HFFc6 (cell line): Measurements from ENCODE around the gene HOXB8. TPM values are rescaled to one million over a fixed set of nuclear protein-coding genes. Genes with fewer than 3 reads are reported as not detected.

Experiments used
- DNase-seq: peaks from one replicate; pipeline ENCODE4 v3.0.0-alpha.2; 2018
- H3K27ac Mint-ChIP-seq: 2 replicates; pipeline ENCODE4 v1.8.0; 2020; ENCODE audit warnings: mild to moderate bottlenecking, mixed read lengths
- H3K27me3 Mint-ChIP-seq: 2 replicates; pipeline ENCODE4 v1.8.0; 2021; ENCODE audit warnings: mild to moderate bottlenecking, moderate library complexity, mixed read lengths; ENCODE audit not compliant: insufficient read depth
- H3K36me3 Mint-ChIP-seq: 2 replicates; pipeline ENCODE4 v1.8.0; 2021; ENCODE audit warnings: low read depth, mixed read lengths
- H3K4me1 Mint-ChIP-seq: 2 replicates; pipeline ENCODE4 v1.8.0; 2020; ENCODE audit warnings: low read depth, mixed read lengths
- H3K4me3 Mint-ChIP-seq: 2 replicates; pipeline ENCODE4 v1.8.0; 2020; ENCODE audit warnings: mild to moderate bottlenecking, moderate library complexity, mixed read lengths
- H3K9me3 Mint-ChIP-seq: 2 replicates; pipeline ENCODE4 v1.8.0; 2020; ENCODE audit warnings: mild to moderate bottlenecking, mixed read lengths
- CTCF ChIP-seq: fragments of 200-600 bp; sonication (generic); IDR thresholded peaks from 2 replicates; pipeline ENCODE4 v1.5.0; 2021; ENCODE audit warnings: antibody characterized with exemption, mild to moderate bottlenecking
- total RNA-seq, 6 experiments: library from RNA; stranded (reverse); fragmentation: NEBNext Ultra II Directional; extraction: Animal tissue kit (Norgen Biotek cat#: 25700); gene quantifications; 2 replicates in 1 of 6; 3 replicates in 5 of 6; pipeline ENCODE4 v1.2.3, GENCODE V29; 2021

Gene HOXB8
- total RNA-seq, 6 experiments from 2014 or later = not detected

DNA sequence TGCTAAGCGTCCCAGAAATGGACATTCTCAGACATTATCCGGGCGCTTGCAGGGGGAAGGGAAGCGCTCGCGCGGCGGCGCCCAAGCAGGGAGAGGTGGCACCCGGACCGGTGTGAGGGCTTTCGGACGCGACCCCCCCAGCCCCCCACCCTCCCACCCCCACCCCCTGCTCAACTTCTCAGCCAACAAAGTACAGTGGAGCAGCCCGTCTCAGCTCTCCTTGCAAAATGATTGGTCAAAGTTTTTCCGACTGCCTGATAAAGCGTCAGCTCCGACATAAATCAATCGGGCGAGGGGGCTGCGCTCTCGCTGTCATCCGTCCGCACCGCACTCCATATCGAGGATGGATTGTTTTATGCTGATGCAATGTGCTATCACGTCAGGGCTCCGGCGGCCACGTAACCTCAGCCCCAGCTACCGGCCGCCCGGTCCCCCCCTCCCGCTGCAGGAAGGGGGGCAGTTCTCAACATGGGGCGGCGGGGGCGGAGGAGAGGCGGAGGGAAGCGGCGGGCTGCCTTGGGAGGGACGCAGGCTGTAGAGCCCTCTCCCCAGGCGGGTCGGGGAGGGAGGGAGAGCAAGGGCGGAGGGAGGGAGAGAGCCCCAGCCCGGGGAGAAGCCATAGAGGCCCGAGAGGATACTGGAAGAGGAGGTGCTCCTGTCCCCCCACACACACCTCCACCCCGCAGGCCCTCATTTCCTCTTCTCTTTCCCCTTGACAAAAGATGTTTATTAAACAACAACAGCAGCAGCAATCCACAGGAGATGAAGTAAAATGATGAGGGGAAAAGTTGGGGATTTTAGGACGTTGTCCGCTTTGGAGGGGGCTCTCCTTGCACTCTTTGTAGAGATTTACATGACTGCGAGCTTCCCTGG is 11.4 kb upstream of the HOXB8 start, which contains the start of gene HOXB9:
Gene HOXB9 (minus strand): TSS at position 114 of the 873 bp plus-strand sequence. CDS start 89 bp downstream, at position 25.
- Mint-ChIP-seq H3K27ac (no peak within 1 kb of the TSS), H3K36me3 (no peaks in the 10 kb centered on the region), H3K4me1 (no peaks in the 10 kb centered on the region), H3K4me3 (no peak within 1 kb of the TSS), H3K9me3 (no peaks in the 10 kb centered on the region), H3K27me3 (peaks cover 75% of the 10 kb centered on the region)
- no peak for DNase-seq
- TF ChIP-seq CTCF = no peak

DNA sequence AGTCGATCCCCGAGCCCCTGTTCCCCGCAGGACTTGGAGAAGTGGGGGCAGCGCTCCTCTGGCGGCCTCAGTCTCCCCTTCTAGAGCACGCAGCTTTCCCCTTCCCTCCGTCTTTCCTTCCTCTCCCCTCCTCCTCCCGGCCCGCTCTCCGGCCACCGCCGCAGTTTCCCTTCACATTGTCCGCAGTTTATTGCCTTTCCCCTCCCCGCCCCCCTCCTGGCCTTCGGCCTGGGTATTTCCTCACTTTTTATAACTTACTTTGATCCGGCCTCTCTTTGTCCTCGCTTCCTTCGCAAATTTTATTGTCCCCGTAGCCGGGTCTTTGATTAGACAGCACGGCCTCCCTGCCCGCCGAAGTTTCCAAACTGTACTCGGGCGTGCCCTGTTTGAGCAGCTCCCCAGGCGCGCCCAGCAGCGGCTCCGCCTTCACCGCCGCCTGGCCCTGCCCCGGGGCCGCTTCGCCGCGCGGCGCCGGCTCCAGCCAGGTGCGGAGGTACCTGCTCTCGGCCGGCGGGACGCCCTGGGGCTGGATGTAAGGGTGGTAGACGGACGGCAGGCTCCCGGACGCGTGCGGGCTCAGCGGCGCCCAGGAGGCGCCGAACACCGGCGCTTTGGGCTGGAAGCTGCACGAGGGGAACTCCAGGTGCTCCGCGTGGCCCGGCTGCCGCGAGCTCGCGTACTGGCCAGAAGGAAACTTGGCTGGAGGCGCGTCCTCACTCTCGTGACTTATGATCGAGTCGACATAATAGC is 10.6 kb upstream of the HOXB8 start:
- DNase-seq = no peak
- peaks cover 75% of the 10 kb centered on the region for H3K27me3 Mint-ChIP-seq
- TF ChIP-seq CTCF = no peak
- no peak overlapping the region for H3K27ac Mint-ChIP-seq
- H3K4me1 Mint-ChIP-seq = no peaks in the 10 kb centered on the region
- H3K4me3 Mint-ChIP-seq = no peak overlapping the region
- no peaks in the 10 kb centered on the region for H3K9me3 Mint-ChIP-seq
- no peaks in the 10 kb centered on the region for H3K36me3 Mint-ChIP-seq

GRCh38 chr17:48624544-48625494 is 9.7 kb upstream of the HOXB8 start:
- no peaks in the 10 kb centered on the region for H3K9me3 Mint-ChIP-seq
- no peaks in the 10 kb centered on the region for H3K36me3 Mint-ChIP-seq

DNA sequence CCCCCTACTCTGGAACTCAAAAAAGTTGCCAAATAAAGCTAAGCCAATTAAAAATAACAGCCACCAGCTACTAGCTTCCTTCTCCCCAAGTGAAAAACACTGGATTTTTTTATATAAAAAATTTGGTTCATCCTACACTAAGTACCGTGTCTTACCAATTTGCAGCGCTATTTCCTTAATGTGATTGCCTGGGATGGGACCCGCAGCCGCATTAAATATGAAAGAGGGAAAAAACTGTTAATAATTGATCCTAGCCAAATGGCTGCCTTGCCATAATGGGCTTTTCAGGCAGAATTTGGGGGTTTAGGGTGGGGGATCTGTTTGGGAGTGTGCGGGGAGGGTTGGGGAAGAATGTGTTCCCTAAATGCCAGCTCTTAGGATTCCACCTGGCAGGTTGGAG is 9.0 kb upstream of the HOXB8 start:
- peaks cover 78% of the 10 kb centered on the region for H3K27me3 Mint-ChIP-seq
- no peaks in the 10 kb centered on the region for H3K4me1 Mint-ChIP-seq
- H3K27ac Mint-ChIP-seq = no peak overlapping the region
- no peaks in the 10 kb centered on the region for H3K36me3 Mint-ChIP-seq
- H3K9me3 Mint-ChIP-seq = no peaks in the 10 kb centered on the region
- DNase-seq = no peak
- no peak overlapping the region for H3K4me3 Mint-ChIP-seq
- no peak for TF ChIP-seq CTCF

More at GRCh38 chr17:48624544-48625494, 9.7 kb upstream of the HOXB8 start:
- H3K27ac Mint-ChIP-seq = no peak overlapping the region
- no peaks in the 10 kb centered on the region for H3K4me1 Mint-ChIP-seq
- TF ChIP-seq CTCF = no peak
- peaks cover 78% of the 10 kb centered on the region for H3K27me3 Mint-ChIP-seq
- no peak for DNase-seq
- H3K4me3 Mint-ChIP-seq = no peak overlapping the region

DNA sequence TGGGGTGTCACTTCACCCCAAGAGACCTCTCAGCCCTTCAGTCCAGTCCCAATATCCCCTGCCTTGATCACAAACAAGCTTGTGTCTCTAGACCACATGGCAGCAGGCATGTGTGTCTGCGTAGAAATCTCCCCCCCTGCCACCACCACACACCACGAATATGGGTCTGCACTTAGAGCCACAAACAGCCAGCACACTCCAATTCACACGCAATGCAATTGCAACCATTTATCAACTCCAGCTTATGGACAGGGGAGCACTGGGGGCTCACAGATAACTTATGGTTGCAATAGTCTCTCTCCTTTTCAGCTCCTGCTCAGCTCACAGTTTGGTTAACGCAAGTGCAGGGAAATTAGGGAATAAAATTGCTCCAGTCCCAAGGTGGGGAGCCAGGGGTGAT is 8.5 kb upstream of the HOXB8 start:
- DNase-seq = no peak
- H3K27ac Mint-ChIP-seq = no peak overlapping the region
- H3K27me3 Mint-ChIP-seq = peaks cover 81% of the 10 kb centered on the region
- H3K9me3 Mint-ChIP-seq = no peaks in the 10 kb centered on the region
- no peak overlapping the region for H3K4me3 Mint-ChIP-seq
- no peak for TF ChIP-seq CTCF
- H3K36me3 Mint-ChIP-seq = no peaks in the 10 kb centered on the region
- peaks cover 3% of the 10 kb centered on the region; the same call in 1 of the 2 replicates for H3K4me1 Mint-ChIP-seq
